GM19043 (cell line): Measurements from ENCODE around the gene FMR1.
A peak's percentile ranks its signal among the peaks of the same experiment; 100 is the strongest.

ENCODE experiments used
- ATAC-seq: cut with Tn5 transposase; IDR thresholded peaks from one replicate; pipeline ENCODE4 v1.9.1; 2021; ENCODE audit warnings: low read depth; ENCODE audit not compliant: unreplicated experiment

The FMR1 gene

DNA sequence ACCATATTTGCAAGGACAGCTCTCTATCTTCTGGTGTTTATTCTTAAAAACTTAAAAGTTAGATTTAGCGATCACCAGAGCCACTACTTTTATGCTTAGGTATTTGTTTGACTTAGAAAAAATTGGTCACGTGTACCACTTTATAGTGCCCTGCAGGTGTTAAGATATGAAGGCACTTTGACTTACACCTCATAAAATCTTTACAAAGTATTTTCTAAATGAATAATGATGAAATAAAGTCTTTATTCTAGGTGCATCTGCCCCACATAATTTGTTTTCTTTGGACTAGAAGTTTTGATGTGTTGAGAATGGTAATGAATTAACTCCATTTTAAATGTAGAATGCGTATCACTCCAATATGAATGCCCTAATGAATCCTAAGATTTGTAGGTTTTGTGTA, 2.9 kb downstream of the FMR1 start:
- ATAC-seq, result no peak

DNA sequence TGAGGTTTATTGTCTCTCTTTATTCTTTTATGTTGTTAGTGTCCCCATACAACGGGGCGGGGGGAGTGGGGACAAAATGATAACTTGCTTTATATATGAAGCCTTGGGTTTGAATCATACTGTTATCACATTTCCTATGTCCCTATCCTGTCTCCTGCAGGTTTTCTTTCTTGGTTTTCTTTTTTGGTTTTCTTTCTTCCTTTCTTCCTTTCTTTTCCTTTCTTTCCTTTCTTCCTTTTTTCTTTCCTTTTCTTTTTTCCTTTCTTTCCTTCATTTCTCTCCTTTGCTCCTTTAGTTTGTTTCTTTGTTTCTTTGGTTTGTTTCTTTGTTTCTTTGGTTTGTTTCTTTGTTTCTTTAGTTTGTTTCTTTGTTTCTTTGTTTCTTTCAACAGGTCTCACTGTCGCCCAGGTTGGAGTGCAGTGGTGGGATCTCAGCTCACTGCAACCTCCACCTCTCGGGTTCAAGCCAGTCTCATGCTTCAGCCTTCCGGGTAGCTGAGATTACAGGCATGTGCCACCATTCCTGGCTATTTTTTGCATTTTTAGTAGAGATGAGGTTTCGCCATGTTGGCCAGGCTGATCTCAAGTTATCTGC, 4.8 kb downstream of the FMR1 start:
- no peak for ATAC-seq

DNA sequence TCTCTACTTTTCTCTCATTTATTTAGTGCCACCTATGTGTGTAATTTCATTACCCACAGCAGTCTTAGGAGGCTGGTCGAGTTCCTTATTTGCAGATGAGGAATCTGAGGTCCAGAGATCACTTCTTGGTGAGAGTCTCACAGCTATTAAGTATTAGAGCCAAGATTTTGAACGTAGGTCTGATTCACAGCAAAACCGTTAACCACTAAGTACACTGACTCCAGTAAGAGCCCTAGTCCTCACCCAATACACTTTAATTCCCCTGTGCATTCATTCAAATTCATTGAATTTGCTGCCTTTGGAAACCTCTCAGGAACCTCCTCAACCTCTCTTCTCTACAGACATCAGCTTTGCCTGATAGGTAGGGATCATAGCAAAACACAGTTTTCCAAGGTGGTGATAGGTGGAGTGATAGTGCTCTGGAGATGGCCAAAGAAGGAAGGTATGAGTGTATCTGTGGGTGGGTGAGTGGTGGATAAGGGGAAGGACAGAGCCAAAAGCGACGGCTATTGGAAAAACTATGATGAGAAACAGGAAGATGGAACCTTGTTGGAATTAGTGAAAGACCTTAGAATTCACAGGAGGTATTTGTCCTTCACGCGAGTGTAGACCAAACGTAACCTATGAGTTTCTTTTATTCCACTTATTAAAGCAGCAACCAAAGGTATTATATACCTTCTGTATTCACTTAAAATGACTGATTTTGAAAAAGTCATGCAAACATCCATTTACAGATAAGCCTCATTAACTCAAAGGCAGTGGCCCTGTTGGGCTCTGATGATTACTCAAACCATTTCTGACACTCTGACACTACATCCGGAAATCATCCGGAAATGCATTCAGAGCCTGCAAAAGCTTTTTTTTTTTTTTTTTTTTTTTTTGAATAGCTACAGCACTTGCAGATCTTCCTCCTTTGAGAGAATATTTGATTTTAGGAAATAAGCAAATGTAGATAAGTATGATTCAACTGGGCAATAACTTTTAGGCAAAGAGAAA, 6.3 kb downstream of the FMR1 start:
- ATAC-seq, result peak; percentile 87

DNA sequence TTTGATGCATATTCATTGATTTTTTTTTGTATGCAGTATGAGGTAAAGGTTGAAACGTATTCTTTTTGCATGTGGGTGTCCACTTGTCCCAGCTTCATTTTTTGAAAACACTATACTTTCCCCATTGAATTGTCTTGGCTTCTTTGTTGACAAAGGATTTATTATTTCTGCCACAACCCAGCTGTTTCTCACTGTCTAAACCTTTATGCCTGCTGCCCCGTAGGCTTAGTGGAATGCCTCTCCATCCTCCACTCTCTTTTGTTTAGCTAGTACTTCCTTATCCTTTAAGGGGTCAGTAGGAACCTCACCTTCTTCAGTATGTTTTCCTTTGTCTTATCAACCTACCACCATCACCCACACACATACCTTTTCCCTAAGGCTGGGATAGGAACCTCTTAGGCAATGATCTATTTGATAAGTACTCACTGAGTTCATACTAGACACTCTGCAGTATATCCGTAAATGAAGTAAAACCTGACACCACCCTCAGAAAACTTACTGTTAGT, 8.5 kb downstream of the FMR1 start:
- no peak for ATAC-seq

DNA sequence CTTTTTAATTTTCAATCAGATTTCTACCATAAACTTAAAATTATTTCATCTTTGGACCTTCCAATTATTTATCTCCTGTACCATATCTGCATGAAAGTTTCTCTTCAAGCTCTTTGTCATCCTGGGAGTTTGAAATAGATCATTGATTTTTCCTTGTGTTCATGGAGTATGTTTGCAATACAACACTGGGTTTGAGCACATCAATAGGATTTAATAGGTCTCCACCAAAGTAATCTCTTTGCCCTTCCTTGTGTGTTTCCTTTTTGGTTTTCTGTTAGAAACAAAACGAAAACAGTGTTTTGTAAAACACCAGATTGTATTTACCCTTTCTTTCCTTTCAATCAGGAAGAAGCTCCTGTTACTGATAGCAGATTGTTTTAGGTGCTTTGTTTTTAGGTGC, 11.9 kb downstream of the FMR1 start:
- ATAC-seq, result no peak

DNA sequence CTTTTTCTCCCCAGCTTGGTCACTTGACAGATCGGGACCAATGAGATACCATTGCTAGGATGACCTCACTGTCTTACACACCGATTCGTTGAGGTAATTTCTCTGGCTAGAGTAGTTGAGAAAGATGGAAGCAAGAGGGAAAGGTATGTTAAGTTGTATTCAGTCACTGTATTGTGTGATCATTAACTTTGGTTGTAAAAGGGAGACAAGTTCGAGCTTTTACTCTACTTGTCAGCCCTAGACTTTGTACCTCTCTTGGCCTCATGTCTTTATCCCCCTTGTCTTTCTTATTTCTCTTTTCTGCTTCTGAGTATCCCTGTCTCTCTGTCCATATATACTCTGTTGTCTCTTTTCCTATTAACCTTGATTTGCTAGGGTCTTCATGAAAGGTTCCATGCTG, 15.5 kb downstream of the FMR1 start:
- ATAC-seq, result no peak

DNA sequence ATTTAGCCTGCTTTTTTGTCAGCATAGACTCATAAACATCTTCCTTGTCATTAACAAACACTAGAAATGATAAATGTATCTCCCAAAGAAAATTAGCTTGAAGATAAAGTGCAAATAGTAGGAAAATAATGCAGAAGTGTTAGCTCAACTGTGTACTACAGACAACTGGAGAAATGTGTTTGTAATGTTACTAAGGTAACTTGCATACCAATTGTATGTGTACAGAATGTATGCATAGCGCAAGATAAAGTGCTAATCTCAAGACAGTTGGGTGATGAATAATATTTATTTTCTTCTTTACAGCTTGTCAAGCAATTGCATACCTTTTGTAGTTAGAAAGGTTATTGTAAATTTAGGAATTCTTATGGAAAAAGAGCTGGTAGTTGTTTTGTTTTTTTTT, 22.1 kb downstream of the FMR1 start:
- ATAC-seq, result no peak

DNA sequence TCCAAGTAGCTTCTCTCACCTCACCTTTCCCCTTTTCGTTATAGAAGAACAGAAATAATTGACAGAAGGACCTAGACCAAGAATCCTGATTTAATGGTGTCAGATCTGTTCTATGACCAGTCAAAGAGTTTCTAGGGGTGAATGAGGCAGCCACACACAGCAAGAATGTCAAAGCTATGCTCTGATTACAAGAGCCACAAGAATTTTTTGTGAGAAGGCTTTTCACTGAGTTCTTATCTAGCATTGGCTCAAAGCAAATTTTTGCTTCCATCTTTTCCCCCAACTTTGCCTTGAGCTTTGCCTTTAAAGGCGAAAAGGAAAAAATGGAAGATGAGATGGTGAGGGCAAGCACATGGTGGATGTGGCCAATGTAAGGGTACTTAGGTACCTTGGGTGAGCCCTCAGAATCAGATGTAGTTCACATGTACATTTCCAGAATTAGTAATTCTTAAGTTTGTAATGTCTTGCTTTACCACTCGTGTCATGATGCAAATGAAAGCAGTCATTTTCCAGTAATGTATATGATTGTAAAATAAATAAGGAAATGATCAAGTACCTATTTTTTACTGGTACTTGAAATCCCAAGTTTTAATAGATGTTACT, 23.5 kb downstream of the FMR1 start:
- ATAC-seq, result no peak

DNA sequence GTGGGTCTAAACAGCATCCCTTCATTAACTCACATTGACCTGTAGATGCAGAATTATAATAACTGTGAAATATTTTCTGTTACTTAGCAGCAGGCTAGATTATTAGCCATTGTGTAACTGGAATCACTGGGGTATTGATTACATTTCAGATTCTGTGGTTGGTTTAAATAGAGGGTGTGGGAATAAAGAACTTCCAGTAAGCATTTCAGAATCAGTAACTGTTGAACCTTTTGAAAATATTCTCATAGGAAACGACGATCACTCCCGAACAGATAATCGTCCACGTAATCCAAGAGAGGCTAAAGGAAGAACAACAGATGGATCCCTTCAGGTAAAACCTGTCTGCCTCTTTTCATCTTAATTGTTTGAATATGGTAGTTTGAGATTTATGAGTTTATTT, 33.6 kb downstream of the FMR1 start:
- ATAC-seq, result no peak

DNA sequence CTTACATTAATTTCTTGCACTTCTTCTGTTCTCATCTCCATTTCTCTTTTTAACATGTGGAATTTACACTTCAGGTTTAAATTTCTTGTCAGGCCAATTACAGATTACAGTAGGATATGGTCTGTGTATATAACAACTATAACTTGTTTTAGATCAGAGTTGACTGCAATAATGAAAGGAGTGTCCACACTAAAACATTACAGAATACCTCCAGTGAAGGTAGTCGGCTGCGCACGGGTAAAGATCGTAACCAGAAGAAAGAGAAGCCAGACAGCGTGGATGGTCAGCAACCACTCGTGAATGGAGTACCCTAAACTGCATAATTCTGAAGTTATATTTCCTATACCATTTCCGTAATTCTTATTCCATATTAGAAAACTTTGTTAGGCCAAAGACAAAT, 36.8 kb downstream of the FMR1 start:
- no peak for ATAC-seq

DNA sequence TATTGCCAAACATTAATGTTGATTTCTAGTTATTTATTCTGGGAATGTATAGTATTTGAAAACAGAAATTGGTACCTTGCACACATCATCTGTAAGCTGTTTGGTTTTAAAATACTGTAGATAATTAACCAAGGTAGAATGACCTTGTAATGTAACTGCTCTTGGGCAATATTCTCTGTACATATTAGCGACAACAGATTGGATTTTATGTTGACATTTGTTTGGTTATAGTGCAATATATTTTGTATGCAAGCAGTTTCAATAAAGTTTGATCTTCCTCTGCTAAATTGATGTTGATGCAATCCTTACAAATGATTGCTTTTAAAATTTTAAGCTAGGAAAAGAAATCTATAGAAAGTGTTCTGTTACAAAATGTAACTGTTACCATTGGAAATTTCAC, 38.6 kb downstream of the FMR1 start:
- ATAC-seq, result no peak

DNA sequence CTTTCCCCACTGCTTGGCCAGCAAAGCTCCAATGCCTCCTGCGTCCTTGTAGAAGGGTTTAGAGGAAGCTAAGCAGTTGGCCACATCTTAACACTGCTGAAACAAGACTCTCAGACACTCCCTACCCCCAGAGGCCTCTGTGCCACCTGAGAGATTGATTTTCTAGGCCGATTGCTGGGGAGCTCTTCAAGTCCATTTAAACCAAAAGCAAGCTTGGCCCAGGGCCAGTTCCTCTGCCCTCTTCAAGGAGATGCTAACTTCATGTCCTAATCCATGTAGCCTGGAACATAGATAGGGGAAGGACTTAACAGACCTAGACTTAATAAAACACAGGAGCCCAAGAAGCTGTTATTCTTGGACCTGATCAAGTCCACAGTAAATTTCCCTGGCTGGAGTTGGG, 42.3 kb downstream of the FMR1 start:
- no peak for ATAC-seq

DNA sequence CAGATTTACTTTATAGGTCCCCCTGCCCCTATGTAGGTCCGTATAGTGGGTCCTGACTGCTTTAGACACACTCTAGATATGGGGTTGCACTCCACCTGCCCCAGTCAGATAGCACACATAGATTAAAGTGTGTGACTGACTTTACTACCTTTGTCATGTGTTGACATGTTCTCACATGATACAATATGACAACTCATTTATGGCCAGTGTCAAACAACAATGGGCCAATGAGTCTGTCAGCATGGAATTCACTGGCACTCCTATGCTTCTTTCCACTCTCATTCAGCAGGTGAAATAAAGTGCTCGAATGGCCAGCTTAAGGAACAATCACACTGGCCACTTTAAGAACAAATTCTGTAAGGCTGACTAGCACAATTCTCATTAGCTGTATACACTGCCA, 45.6 kb downstream of the FMR1 start:
- ATAC-seq, result no peak

DNA sequence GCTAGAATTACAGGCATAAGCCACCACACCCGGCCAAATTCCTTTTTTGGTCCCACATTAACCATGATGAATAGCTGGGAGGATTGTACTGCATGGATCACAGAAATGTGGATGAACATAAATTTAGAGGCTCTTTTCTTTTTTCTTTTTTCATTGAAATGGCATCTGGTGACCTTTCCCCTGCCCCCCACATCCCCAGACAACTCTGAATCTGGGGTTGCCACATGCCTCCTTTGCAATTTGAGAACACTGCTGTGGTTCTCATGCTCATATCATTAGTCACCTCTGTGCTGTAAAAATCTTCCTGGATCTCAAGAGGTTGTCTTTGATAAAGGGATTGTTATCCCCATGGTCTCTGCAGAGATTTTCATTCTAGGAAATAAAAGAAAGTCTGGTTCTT, 46.6 kb downstream of the FMR1 start:
- no peak for ATAC-seq

DNA sequence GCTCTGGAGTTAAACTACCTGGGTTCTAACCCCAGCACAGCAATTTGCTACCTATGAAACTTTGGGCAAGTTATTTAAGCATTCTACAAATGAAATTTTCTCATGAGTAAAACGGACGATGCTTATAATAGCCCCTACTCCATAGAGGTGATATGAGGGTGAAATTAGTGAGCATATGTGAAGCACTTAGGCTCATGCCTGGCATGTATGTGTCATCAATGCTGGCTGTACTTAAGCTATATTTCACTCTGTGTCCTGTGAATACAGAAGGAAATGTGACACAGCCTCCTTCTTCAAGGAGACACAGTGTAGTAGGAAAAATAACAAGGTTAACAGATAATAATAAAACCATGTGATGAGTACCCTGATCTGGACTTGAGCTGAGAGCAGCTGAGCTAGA, 49.0 kb downstream of the FMR1 start:
- no peak for ATAC-seq

DNA sequence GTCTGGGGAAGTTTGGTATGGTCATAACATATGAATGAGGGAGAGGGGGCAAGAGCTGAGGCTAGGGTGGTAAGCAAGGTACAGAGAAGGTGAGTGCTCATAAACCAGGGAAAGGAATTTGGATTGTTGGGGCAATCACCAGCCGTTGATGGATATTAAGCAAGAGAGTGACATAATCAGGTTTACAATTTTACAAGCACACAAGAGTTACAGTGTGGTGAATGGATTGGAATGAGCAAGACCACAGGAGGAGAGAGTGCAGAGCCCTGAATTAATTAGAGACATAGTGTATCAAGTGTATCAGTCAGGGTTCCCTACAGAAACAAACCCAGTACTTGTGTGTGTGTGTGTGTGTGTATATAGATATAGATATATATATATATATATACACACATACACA, 50.8 kb downstream of the FMR1 start:
- ATAC-seq, result no peak

DNA sequence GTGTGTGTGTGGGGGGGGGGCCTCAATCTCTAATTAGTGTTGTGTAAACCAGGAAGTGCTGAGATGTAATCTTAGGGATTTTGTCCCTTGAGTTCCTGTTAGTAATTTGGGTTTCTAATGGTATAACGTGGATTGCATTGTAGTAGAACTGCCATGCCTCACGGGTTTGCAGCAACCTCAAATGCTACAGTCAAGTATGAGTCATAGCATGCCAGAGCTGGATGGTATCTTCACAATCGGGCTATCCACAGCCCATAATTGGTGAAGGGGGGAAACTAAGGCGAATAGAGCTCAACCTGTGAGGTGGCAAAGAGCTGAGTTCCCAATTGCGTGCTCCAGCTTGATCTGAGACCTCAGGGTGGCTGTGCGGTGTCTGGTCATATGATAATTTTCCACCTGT, 67.2 kb downstream of the FMR1 start:
- ATAC-seq, result no peak

DNA sequence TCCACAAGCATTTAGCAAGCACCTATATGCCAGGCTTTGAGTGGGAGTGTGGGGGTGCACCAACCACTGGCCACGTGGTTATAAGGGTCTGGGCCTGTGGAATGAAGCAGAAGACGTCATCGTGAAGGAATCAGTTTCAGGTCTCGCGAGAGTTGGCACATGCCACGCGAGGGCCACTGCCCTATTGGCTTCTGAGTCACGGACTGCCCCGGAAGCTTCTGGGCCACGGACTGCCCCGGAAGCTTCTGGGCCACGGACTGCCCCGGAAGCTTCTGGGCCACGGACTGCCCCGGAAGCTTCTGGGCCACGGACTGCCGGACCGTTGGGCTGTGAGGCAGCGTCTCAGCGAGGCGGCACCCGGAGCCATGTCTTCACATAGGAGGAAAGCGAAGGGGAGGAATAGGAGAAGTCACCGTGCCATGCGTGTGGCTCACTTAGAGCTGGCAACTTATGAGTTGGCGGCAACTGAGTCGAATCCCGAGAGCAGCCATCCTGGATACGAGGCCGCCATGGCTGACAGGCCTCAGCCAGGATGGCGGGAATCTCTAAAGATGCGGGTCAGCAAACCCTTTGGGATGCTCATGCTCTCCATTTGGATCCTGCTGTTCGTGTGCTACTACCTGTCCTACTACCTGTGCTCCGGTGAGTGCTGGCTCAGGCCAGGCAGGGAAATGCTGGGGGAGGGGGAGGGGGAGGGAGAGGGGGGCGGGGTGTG, 69.5 kb downstream of the FMR1 start, which contains the start of gene FMR1NB:
TSS of gene FMR1NB (plus strand) at position 300 of the 715 bp plus-strand sequence. CDS start at position 366, 66 bp downstream.
- no peak for ATAC-seq
